GM12878 (cell line): Measurements from ENCODE around the gene INCA1. TPM values are rescaled to one million over a fixed set of nuclear protein-coding genes. Genes with fewer than 3 reads are reported as not detected.

Source experiments
- ATAC-seq: fragments of 200-7000 bp; cut with Tn5 transposase; 3 replicates; pipeline ENCODE4 v1.9.1; 2020; ENCODE audit warnings: mild to moderate bottlenecking, moderate library complexity
- BruUV-seq: library from RNA; stranded (reverse); fragments of 400-500 nt; replicated peaks from 2 replicates; lab custom pipeline; 2021; lab: Mats Ljungman, UMichigan
- CTCF ChIA-PET: fragments of 300-600 bp; sonication (Branson Sonifier 250); formaldehyde crosslinking; extraction: SDS; loops from one replicate; lab custom pipeline; 2021; ENCODE audit warnings: inconsistent platforms; lab: Yijun Ruan, JAX
- POLR2A ChIA-PET: fragments of 350-600 bp; formaldehyde crosslinking; extraction: SDS; loops from one replicate; lab custom pipeline; 2021; ENCODE audit warnings: inconsistent platforms; lab: Charles Lee
- RAD21 ChIA-PET: fragments of 300-600 bp; sonication (Branson Sonifier 250); formaldehyde crosslinking; loops from one replicate; lab custom pipeline; 2023; ENCODE audit warnings: antibody characterized with exemption; ENCODE audit not compliant: unreplicated experiment; lab: Charles Lee
- SMC1A ChIA-PET: fragments of 300-600 bp; sonication (Branson Sonifier 250); formaldehyde crosslinking; loops from one replicate; lab custom pipeline; 2023; ENCODE audit not compliant: unreplicated experiment, uncharacterized antibody; lab: Charles Lee
- DNase-seq: peaks from one replicate; pipeline ENCODE4 v3.0.0-alpha.2; 2011; ENCODE audit warnings: low read depth, low spot score
- FAIRE-seq: peaks from 3 replicates; lab custom pipeline; 2011; peaks lifted over from hg19 to GRCh38; lab: Jason Lieb, UNC
- H2AFZ ChIP-seq: 2 replicates; pipeline ENCODE4 v1.6.0; 2011; ENCODE audit warnings: low read depth, low read length, control low read depth; ENCODE audit not compliant: control insufficient read depth
- H3K27ac ChIP-seq: 2 replicates; pipeline ENCODE4 v1.5.1; 2011; ENCODE audit warnings: control low read depth; ENCODE audit not compliant: control insufficient read depth, insufficient read depth
- H3K27me3 ChIP-seq, 2 experiments: replicated peaks in 1 of 2; 2 replicates each; pipeline versions ENCODE4 v1.6.0 to v1.6.1; 2011; ENCODE audit warnings: low read length in 1 of 2; ENCODE audit not compliant: control insufficient read depth in 2 of 2, insufficient read depth in 2 of 2
- H3K36me3 ChIP-seq, 2 experiments: 2 replicates each; pipeline ENCODE4 v1.5.1; 2011; ENCODE audit warnings: low read length in 1 of 2; ENCODE audit not compliant: control insufficient read depth in 2 of 2, insufficient read depth in 2 of 2
- H3K4me1 ChIP-seq: 2 replicates; pipeline ENCODE4 v1.6.1; 2011; ENCODE audit warnings: mild to moderate bottlenecking, low read length, moderate library complexity, mixed read lengths; ENCODE audit not compliant: control insufficient read depth, insufficient read depth
- H3K4me2 ChIP-seq: 2 replicates; pipeline ENCODE4 v1.6.0; 2011; ENCODE audit warnings: control low read depth; ENCODE audit not compliant: control insufficient read depth, insufficient read depth
- H3K4me3 ChIP-seq: fragments of 200-600 bp; sonication (generic); 2 replicates; pipeline ENCODE4 v1.5.1; 2016
- H3K79me2 ChIP-seq: 2 replicates; pipeline ENCODE4 v1.6.0; 2011; ENCODE audit warnings: low read length; ENCODE audit not compliant: control insufficient read depth, insufficient read depth
- H3K9ac ChIP-seq: 2 replicates; pipeline ENCODE4 v1.8.0; 2011; ENCODE audit warnings: low read length, control low read depth, mixed read lengths; ENCODE audit not compliant: control insufficient read depth, insufficient read depth
- H3K9me3 ChIP-seq: replicated peaks from 3 replicates; pipeline ENCODE4 v1.5.1; 2011; ENCODE audit warnings: mild to moderate bottlenecking, low read length; ENCODE audit not compliant: control insufficient read depth, insufficient read depth
- H4K20me1 ChIP-seq: 2 replicates; pipeline ENCODE4 v1.6.0; 2011; ENCODE audit not compliant: control insufficient read depth, insufficient read depth
- BCLAF1 ChIP-seq: fragments of 450-650 bp; IDR thresholded peaks from 2 replicates; pipeline ENCODE4 v1.6.1; 2017; ENCODE audit warnings: antibody characterized with exemption, mild to moderate bottlenecking, moderate library complexity
- BMI1 ChIP-seq: fragments of 450-650 bp; IDR thresholded peaks from 2 replicates; pipeline ENCODE4 v1.6.1; 2016; ENCODE audit warnings: mild to moderate bottlenecking, moderate library complexity, borderline replicate concordance
- CBX3 ChIP-seq: fragments of 200-600 bp; sonication (generic); IDR thresholded peaks from 2 replicates; pipeline ENCODE4 v1.6.1; 2016; ENCODE audit warnings: low read depth, borderline replicate concordance
- DPF2 ChIP-seq: fragments of 450-650 bp; IDR thresholded peaks from 2 replicates; pipeline ENCODE4 v1.6.1; 2017; ENCODE audit warnings: mild to moderate bottlenecking
- GATAD2B ChIP-seq: fragments of 450-650 bp; conservative IDR thresholded peaks from 2 replicates; pipeline ENCODE4 v1.6.1; 2017; ENCODE audit warnings: low read depth, mild to moderate bottlenecking, moderate library complexity
- HDAC6 ChIP-seq: fragments of 200-600 bp; sonication (generic); IDR thresholded peaks from one replicate; pipeline ENCODE4 v1.8.0; 2017; ENCODE audit warnings: antibody characterized with exemption; ENCODE audit not compliant: unreplicated experiment
- IKZF1 ChIP-seq: fragments of 450-650 bp; conservative IDR thresholded peaks from 2 replicates; pipeline ENCODE4 v1.6.1; 2017; ENCODE audit warnings: antibody characterized with exemption, mild to moderate bottlenecking
- KLF5 ChIP-seq: fragments of 450-650 bp; IDR thresholded peaks from 2 replicates; pipeline ENCODE4 v1.6.1; 2014; ENCODE audit warnings: mild to moderate bottlenecking; ENCODE audit not compliant: partially characterized antibody
- MAX ChIP-seq: IDR thresholded peaks from 2 replicates; pipeline ENCODE4 v1.6.1; 2012; ENCODE audit warnings: low read depth, low read length, improper control_type of control experiment
- PAX5 ChIP-seq: IDR thresholded peaks from 2 replicates; pipeline ENCODE4 v1.6.1; 2011; ENCODE audit warnings: low read depth, low read length, borderline replicate concordance
- RAD21 ChIP-seq: IDR thresholded peaks from 2 replicates; pipeline ENCODE4 v1.6.1; 2011; ENCODE audit warnings: mild to moderate bottlenecking, low read depth, low read length, moderate library complexity; ENCODE audit not compliant: insufficient read depth
- SKIL ChIP-seq: fragments of 450-650 bp; IDR thresholded peaks from 2 replicates; pipeline ENCODE4 v1.6.1; 2017; ENCODE audit warnings: mild to moderate bottlenecking, low read depth, inconsistent platforms; ENCODE audit not compliant: poor library complexity, severe bottlenecking
- SMAD1 ChIP-seq: fragments of 450-650 bp; IDR thresholded peaks from 2 replicates; pipeline ENCODE4 v1.6.1; 2018; ENCODE audit warnings: mild to moderate bottlenecking, low read depth; ENCODE audit not compliant: partially characterized antibody
- SMARCA5 ChIP-seq: fragments of 450-650 bp; IDR thresholded peaks from 2 replicates; pipeline ENCODE4 v1.6.1; 2017; ENCODE audit warnings: mild to moderate bottlenecking
- SUZ12 ChIP-seq: fragments of 200-600 bp; sonication (generic); IDR thresholded peaks from one replicate; pipeline ENCODE4 v1.6.1; 2018; ENCODE audit warnings: antibody characterized with exemption, mild to moderate bottlenecking; ENCODE audit not compliant: unreplicated experiment
- TAF1 ChIP-seq: IDR thresholded peaks from 2 replicates; pipeline ENCODE4 v1.6.1; 2011; ENCODE audit warnings: mild to moderate bottlenecking, low read depth, low read length, borderline replicate concordance
- TCF12 ChIP-seq: IDR thresholded peaks from 2 replicates; pipeline ENCODE4 v1.6.1; 2011; ENCODE audit warnings: low read depth, mild to moderate bottlenecking, low read length
- TCF3 ChIP-seq: IDR thresholded peaks from 2 replicates; pipeline ENCODE4 v1.6.1; 2012; ENCODE audit warnings: low read depth, mild to moderate bottlenecking, low read length, borderline replicate concordance; ENCODE audit not compliant: insufficient read depth
- YY1 ChIP-seq: IDR thresholded peaks from 2 replicates; pipeline ENCODE4 v1.6.1; 2011; ENCODE audit warnings: low read depth, mild to moderate bottlenecking, low read length
- ZSCAN29 ChIP-seq: fragments of 450-650 bp; IDR thresholded peaks from 2 replicates; pipeline ENCODE4 v1.6.1; 2017; ENCODE audit warnings: mild to moderate bottlenecking, moderate library complexity
- whole genome bisulfite sequencing: methylation state at CpG from one replicate; pipeline ENCODE4 v1.1.6; 2016; ENCODE audit warnings: low lambda C conversion rate; ENCODE audit not compliant: insufficient replicate concordance, insufficient coverage; ENCODE audit errors: missing lambda C conversion rate; 5-methylcytosine and 5-hydroxymethylcytosine counted together
- in situ Hi-C: fragments of 300-500 bp; cut with MboI; formaldehyde crosslinking; loops from 9 replicates; pipeline ENCODE4 v1.14.3; 2018; ENCODE audit warnings: mixed read lengths
- intact Hi-C: fragments of 100-400 bp; cut with micrococcal nuclease; formaldehyde crosslinking; loops from one replicate; pipeline ENCODE4 v1.14.2; 2022; ENCODE audit not compliant: unreplicated experiment
- polyA plus RNA-seq, 11 experiments: library from polyadenylated mRNA; depleted of rRNA in 4 of 11; unstranded in 6 of 11; stranded (reverse) in 5 of 11; fragments of >200 nt; fragmentation: Nextera tagmentation in 4 of 11; fragmentation: Illumina TruSeq in 1 of 11; extraction: Ambion mirVana in 4 of 11; extraction: Trizol in 1 of 11; gene quantifications; 1 replicate in 1 of 11; 2 replicates in 10 of 11; pipeline versions ENCODE4 v1.2.1 to v1.2.3, GENCODE V29; 2011 to 2016; ENCODE audit warnings: inconsistent platforms in 2 of 11, missing spikeins in 2 of 11, low read depth in 1 of 11
- total RNA-seq, 4 experiments: library from RNA; depleted of rRNA in 3 of 4; stranded (reverse); fragments of >200 nt in 3 of 4; fragmentation: Illumina TruSeq in 1 of 4; extraction: Trizol in 1 of 4; gene quantifications; 2 replicates each; pipeline versions ENCODE4 v1.2.1 to v1.2.3, GENCODE V29; 2013 to 2021

Gene INCA1
- total and polyA plus RNA-seq, 10 of the 15 experiments (the other 5 are each of a cell fraction or from before 2014, with no cell fraction given): 0.19 to 1.8 (median 0.45) TPM

GRCh38 chr17:4948931-4949320, 48.4 kb downstream of the INCA1 start:
- SMC1A ChIA-PET: interaction anchor here (0.9 to 7.1 kb wide), 3 partner anchors 18 to 113 kb away, joined by 3 to 50 read pairs (median 3); partner anchors contain the start of gene SPAG7
- ATAC-seq (peak; percentile 51), DNase-seq (no peak), FAIRE-seq (peak; percentile 72)
- peaks cover 33% of the 10 kb centered on the region for H3K4me1 ChIP-seq
- peak overlapping the region; percentile 96 for H3K4me3 ChIP-seq
- peak overlapping the region; percentile 85 for H3K27ac ChIP-seq
- in situ Hi-C loops: no loop called here
- CTCF ChIA-PET: interaction anchor here (3.3 kb wide), 1 partner anchor 18 kb away, joined by 13 read pairs; the partner anchor contains the start of gene SPAG7
- no peaks in the 10 kb centered on the region for H3K9me3 ChIP-seq
- peak overlapping the region; percentile 63 for H2AFZ ChIP-seq
- peaks cover 5% of the 10 kb centered on the region for H4K20me1 ChIP-seq
- H3K9ac ChIP-seq: peak overlapping the region; percentile 83
- POLR2A ChIA-PET: interaction anchor here (1.0 to 17.5 kb wide), 3 partner anchors 9 to 79 kb away, joined by 4 to 272 read pairs (median 28); partner anchors contain the start of genes RNF167, SLC25A11 and SPAG7
- H3K79me2 ChIP-seq: peaks cover 59% of the 10 kb centered on the region
- intact Hi-C loops: loop anchor here (1.0 to 2.0 kb wide), 2 partner anchors 18 to 48 kb away; partner anchors contain the start of genes INCA1, KIF1C and SPAG7
- WGBS: under 1% methylated on average over 38 of the region's 40 CpGs
- peaks cover 10 to 12% of the 10 kb centered on the region in 2 experiments for H3K36me3 ChIP-seq
- peak overlapping the region; percentile 80 for H3K4me2 ChIP-seq
- BruUV-seq: no TSS peak
- no peaks in the 10 kb centered on the region for H3K27me3 ChIP-seq
- RAD21 ChIA-PET: interaction anchor here (0.9 to 9.8 kb wide), 3 partner anchors 9 to 40 kb away, joined by 4 to 73 read pairs (median 12); partner anchors contain the start of genes RNF167, SLC25A11 and SPAG7
- no peak for TF ChIP-seq SKIL
- no peak for TF ChIP-seq RAD21
- peak; percentile 8 for TF ChIP-seq DPF2
- TF ChIP-seq KLF5: peak; percentile 45
- TF ChIP-seq MAX: no peak
- 0 out of 2 replicates have a peak, but pooled peaks have one; percentile 4 for TF ChIP-seq PAX5
- TF ChIP-seq TCF3: no peak
- peak; percentile 68; the same call in 1 of the 2 replicates for TF ChIP-seq TAF1
- no peak for TF ChIP-seq CBX3
- 0 out of 2 replicates have a peak, but pooled peaks have one; percentile 29 for TF ChIP-seq YY1
- peak; percentile 72 for TF ChIP-seq ZSCAN29
- no peak; the same call in 1 of the 2 replicates for TF ChIP-seq IKZF1
- no peak for TF ChIP-seq SUZ12
- TF ChIP-seq BCLAF1: 0 out of 2 replicates have a peak, but pooled peaks have one; percentile 70
- TF ChIP-seq TCF12: 0 out of 2 replicates have a peak, but pooled peaks have one; percentile 2
- TF ChIP-seq GATAD2B: peak; percentile 30; the same call in 1 of the 2 replicates
- no peak for TF ChIP-seq BMI1
- TF ChIP-seq HDAC6: no peak
- TF ChIP-seq SMARCA5: no peak; the same call in 1 of the 2 replicates
- TF ChIP-seq SMAD1: no peak
